HepG2 (cell line): Measurements from ENCODE around the gene TXNDC16. TPM values are rescaled to one million over a fixed set of nuclear protein-coding genes. Genes with fewer than 3 reads are reported as not detected.

ENCODE experiments used
- ATAC-seq: fragments of 200-7000 bp; cut with Tn5 transposase; 3 replicates; pipeline ENCODE4 v1.9.1; 2020; ENCODE audit warnings: mild to moderate bottlenecking, moderate library complexity
- BruUV-seq: library from RNA; stranded (reverse); fragments of 400-500 nt; replicated peaks from 2 replicates; lab custom pipeline; 2021; lab: Mats Ljungman, UMichigan
- CTCF ChIA-PET: fragments of 300-600 bp; formaldehyde crosslinking; extraction: SDS; loops from one replicate; lab custom pipeline; 2021; ENCODE audit warnings: low total read pairs, inconsistent platforms, low intra/inter-chr PET ratio; lab: Yijun Ruan, JAX
- POLR2A ChIA-PET: fragments of 350-600 bp; sonication (Branson Sonifier 250); formaldehyde crosslinking; loops from one replicate; lab custom pipeline; 2020; ENCODE audit warnings: antibody characterized with exemption, inconsistent platforms; lab: Yijun Ruan, JAX
- DNase-seq: peaks from one replicate; pipeline ENCODE4 v3.0.0-alpha.2; 2015; ENCODE audit warnings: low spot score
- FAIRE-seq: peaks from 3 replicates; lab custom pipeline; 2011; peaks lifted over from hg19 to GRCh38; lab: Jason Lieb, UNC
- H2AFZ ChIP-seq: one replicate; pipeline ENCODE4 v1.6.1; 2011; ENCODE audit warnings: low read length, inconsistent platforms
- H3K27ac ChIP-seq: fragments of 300-600 bp; 3 replicates; pipeline ENCODE4 v1.8.0; 2011; ENCODE audit warnings: mixed run types, mild to moderate bottlenecking, mixed read lengths, low read length, inconsistent platforms; ENCODE audit not compliant: insufficient read depth; ENCODE audit errors: extremely low read length
- H3K27me3 ChIP-seq, 2 experiments: fragments of 200-600 bp in 1 of 2; 2 replicates in 1 of 2; 3 replicates in 1 of 2; pipeline versions ENCODE4 v1.6.0 to v1.8.0; 2011; ENCODE audit warnings: low read length in 2 of 2, mild to moderate bottlenecking in 2 of 2, moderate library complexity in 2 of 2, inconsistent platforms in 1 of 2; ENCODE audit not compliant: insufficient read depth in 2 of 2, control insufficient read depth in 1 of 2
- H3K36me3 ChIP-seq, 2 experiments: fragments of 200-600 bp in 1 of 2; replicated peaks in 1 of 2; 2 replicates in 1 of 2; 3 replicates in 1 of 2; pipeline versions ENCODE4 v1.5.1 to v1.8.0; 2011; ENCODE audit warnings: low read length in 2 of 2, inconsistent platforms in 1 of 2; ENCODE audit not compliant: insufficient read depth in 2 of 2, control insufficient read depth in 1 of 2
- H3K4me1 ChIP-seq: 2 replicates; pipeline ENCODE4 v1.5.1; 2012; ENCODE audit warnings: low read length, inconsistent platforms; ENCODE audit not compliant: insufficient read depth
- H3K4me2 ChIP-seq: 2 replicates; pipeline ENCODE4 v1.6.0; 2011; ENCODE audit warnings: low read depth, low read length, inconsistent platforms
- H3K4me3 ChIP-seq, 3 experiments: fragments of 200-600 bp in 1 of 3; sonication (generic), shearing (Covaris generic) in 1 of 3; replicated peaks in 1 of 3; 2 replicates each; pipeline ENCODE4 v1.5.1; 2011 to 2016; ENCODE audit warnings: low read length in 3 of 3, inconsistent platforms in 2 of 3, low read depth in 2 of 3, mild to moderate bottlenecking in 2 of 3, control low read depth in 1 of 3, mixed read lengths in 1 of 3; ENCODE audit not compliant: insufficient read depth in 1 of 3
- H3K79me2 ChIP-seq: one replicate; pipeline ENCODE4 v1.6.1; 2011; ENCODE audit warnings: low read length, inconsistent platforms; ENCODE audit not compliant: insufficient read depth
- H3K9ac ChIP-seq: 2 replicates; pipeline ENCODE4 v1.6.0; 2011; ENCODE audit warnings: mild to moderate bottlenecking, low read depth, low read length, inconsistent platforms; ENCODE audit not compliant: insufficient read depth
- H3K9me3 ChIP-seq: 2 replicates; pipeline ENCODE4 v1.5.1; 2012; ENCODE audit warnings: mild to moderate bottlenecking, low read length
- H4K20me1 ChIP-seq: 2 replicates; pipeline ENCODE4 v1.6.0; 2011; ENCODE audit warnings: inconsistent platforms, mild to moderate bottlenecking, low read length, moderate library complexity; ENCODE audit not compliant: insufficient read depth
- CEBPB ChIP-seq: IDR thresholded peaks from 2 replicates; pipeline ENCODE4 v1.6.1; 2011; ENCODE audit warnings: low read depth, low read length, improper control_type of control experiment, borderline replicate concordance
- HOXA3 ChIP-seq: sonication (generic); formaldehyde crosslinking; IDR thresholded peaks from 2 replicates; pipeline ENCODE4 v1.5.0; 2020; ENCODE audit warnings: missing genetic modification reagents
- MAFF ChIP-seq: IDR thresholded peaks from 2 replicates; pipeline ENCODE4 v1.6.1; 2011; ENCODE audit warnings: low read depth, low read length, improper control_type of control experiment
- MAFK ChIP-seq, 2 experiments: IDR thresholded peaks in 1 of 2; conservative IDR thresholded peaks in 1 of 2; 2 replicates each; pipeline ENCODE4 v1.6.1; 2011; ENCODE audit warnings: improper control_type of control experiment in 2 of 2, low read length in 2 of 2
- ZFY ChIP-seq: sonication (generic); formaldehyde crosslinking; IDR thresholded peaks from 2 replicates; pipeline ENCODE4 v1.4.0; 2020; ENCODE audit warnings: missing genetic modification reagents
- ZNF101 ChIP-seq: sonication (generic); formaldehyde crosslinking; IDR thresholded peaks from 2 replicates; pipeline ENCODE4 v1.4.0; 2020; ENCODE audit warnings: mild to moderate bottlenecking, low read depth, missing genetic modification reagents, borderline replicate concordance
- WGBS: methylation state at CpG from one replicate; pipeline ENCODE4 v1.1.6; 2017; ENCODE audit warnings: low lambda C conversion rate; 5-methylcytosine and 5-hydroxymethylcytosine counted together
- in situ Hi-C: cut with HindIII; loops from 2 replicates; pipeline ENCODE4 v1.10.0; 2017; ENCODE audit warnings: low pct_unique_long_range_greater_than_20kb; ENCODE audit not compliant: extremely low pct_ligation_motif_present
- intact Hi-C: fragments of 100-400 bp; cut with micrococcal nuclease; formaldehyde crosslinking; loops from one replicate; pipeline ENCODE4 v1.10.0; 2022; ENCODE audit not compliant: unreplicated experiment
- polyA plus RNA-seq, 8 experiments: library from polyadenylated mRNA; depleted of rRNA in 3 of 8; stranded (reverse) in 7 of 8; unstranded in 1 of 8; fragments of >200 nt; fragmentation: Illumina TruSeq in 4 of 8; extraction: Trizol in 4 of 8; gene quantifications; 2 replicates each; pipeline versions ENCODE4 v1.2.1 to v1.2.3, GENCODE V29; 2011 to 2016; ENCODE audit warnings: low read depth in 4 of 8, missing spikeins in 1 of 8, mixed read lengths in 1 of 8; ENCODE audit not compliant: insufficient read depth in 1 of 8
- total RNA-seq, 5 experiments: library from RNA; depleted of rRNA; stranded (reverse); fragments of >200 nt; fragmentation: Illumina TruSeq; extraction: Trizol; gene quantifications; 2 replicates each; pipeline ENCODE4 v1.2.3, GENCODE V29; 2016; ENCODE audit warnings: low read depth in 1 of 5

The TXNDC16 gene
- total and polyA plus RNA-seq, 2 of the 13 experiments (the other 11 are each of a cell fraction or from before 2014, with no cell fraction given): 4.6 to 6.2 TPM

DNA sequence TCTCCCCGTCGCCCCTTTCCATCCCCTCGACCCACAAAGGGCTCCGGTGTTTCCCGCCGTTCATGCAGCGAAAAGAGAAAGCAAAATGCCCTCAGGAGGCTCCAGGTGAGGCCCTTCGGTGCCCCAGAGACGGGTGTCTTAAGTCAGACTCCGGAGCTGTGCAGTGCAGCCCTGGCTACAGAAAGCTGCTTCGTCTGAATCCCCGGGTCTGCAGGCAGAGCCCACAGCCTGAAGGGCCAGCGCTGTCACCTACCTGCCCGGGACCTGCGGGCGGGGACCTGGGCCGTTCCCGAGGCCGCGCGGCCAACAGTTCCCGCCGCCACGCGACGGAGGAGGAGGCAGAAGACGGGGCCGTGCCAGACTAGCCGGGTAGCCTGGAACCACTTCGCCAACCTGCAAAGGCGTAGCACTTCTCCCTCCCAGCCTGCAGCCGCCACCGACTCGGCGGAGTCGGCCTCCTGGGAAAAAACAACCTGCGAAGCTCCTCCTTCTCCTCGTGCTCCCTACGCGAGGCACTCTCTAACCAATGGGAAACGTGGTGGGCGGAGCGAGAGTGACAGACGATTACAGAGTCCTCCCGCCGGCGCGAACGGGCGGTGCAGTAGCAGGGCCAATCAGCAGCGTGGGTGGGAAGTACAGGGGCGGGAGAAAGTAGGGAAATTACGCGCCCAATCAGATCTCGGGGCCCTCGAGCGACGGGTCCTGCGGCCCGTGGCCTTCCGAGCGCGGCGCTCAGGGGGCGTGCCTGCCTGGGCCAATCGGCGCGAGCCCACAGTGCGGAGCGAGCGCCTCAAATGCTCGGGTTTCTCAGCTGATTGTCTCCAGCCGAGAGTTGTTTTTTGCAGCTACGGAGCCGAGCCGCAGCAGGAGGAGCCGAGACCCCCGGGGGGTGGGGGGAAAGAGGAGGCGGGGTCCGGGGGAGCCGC, at the start of gene TXNDC16, which contains the start of gene GPR137C (continued):
- no peak for TF ChIP-seq ZNF101 (CRISPR knock-in tag)

DNA sequence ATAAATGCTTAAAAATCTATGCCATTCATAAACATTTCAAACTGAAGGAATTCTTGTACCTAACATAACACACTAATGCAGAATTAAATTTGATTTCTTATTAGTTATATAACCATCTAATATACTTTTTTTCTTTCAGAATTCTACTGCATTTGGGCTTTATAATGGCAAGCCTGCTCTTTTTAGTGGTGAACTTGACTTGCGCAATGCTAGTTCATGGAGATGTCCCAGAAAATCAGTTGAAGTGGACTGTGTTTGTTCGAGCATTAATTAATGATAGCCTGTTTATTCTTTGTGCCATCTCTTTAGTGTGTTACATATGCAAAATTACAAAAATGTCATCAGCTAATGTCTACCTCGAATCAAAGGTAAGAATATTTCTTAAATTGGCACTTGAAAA, 47.7 kb upstream of the TXNDC16 start:
- POLR2A ChIA-PET: no interaction called here
- TF ChIP-seq HOXA3: no peak
- peak; percentile 59 for TF ChIP-seq CEBPB
- Histone ChIP-seq H3K4me3 (no peak overlapping the region), H2AFZ (no peak overlapping the region), H3K27me3 (no peaks in the 10 kb centered on the region), H3K36me3 (no peaks in the 10 kb centered on the region), H3K27ac (no peak overlapping the region), H3K79me2 (no peaks in the 10 kb centered on the region), H3K4me2 (no peak overlapping the region), H4K20me1 (no peaks in the 10 kb centered on the region), H3K9me3 (no peaks in the 10 kb centered on the region), H3K9ac (no peak overlapping the region), H3K4me1 (peaks cover 15% of the 10 kb centered on the region)
- ATAC-seq (no peak), FAIRE-seq (no peak), DNase-seq (no peak)
- in situ Hi-C loops: no loop called here
- intact Hi-C loops: no loop called here
- CTCF ChIA-PET: no interaction called here
- no TSS peak for BruUV-seq
- 71% methylated on average over 3 of the region's 3 CpGs for WGBS

DNA sequence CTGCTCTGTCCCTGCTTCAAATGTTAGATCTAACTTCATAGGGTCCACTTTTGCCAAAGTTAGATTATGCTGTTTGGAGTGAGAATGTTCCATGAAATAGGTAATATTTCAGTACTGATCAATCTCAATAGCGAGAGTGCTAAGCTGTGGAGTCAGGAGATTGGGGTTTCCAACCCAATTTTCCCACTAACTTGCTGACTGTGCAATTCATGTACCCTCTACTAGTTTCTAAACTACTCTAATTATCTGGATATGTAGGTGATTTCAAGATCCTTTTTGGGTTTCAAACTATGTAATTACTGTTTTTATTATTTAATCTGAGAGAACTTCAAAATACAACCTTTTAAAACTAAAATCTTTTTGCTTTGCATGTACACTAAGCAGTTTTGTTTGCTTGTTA, 46.3 kb upstream of the TXNDC16 start:
- FAIRE-seq (no peak), ATAC-seq (no peak), DNase-seq (no peak)
- H3K4me2 ChIP-seq: no peak overlapping the region
- POLR2A ChIA-PET: no interaction called here
- in situ Hi-C loops: no loop called here
- BruUV-seq: no TSS peak
- H3K27ac ChIP-seq: no peak overlapping the region
- 65% methylated on average over 1 of the region's 1 CpG for WGBS
- peaks cover 15% of the 10 kb centered on the region for H3K4me1 ChIP-seq
- H3K9me3 ChIP-seq: no peaks in the 10 kb centered on the region
- H3K4me3 ChIP-seq: no peak overlapping the region
- H4K20me1 ChIP-seq: no peaks in the 10 kb centered on the region
- no peaks in the 10 kb centered on the region for H3K27me3 ChIP-seq
- H3K36me3 ChIP-seq: no peaks in the 10 kb centered on the region
- intact Hi-C loops: no loop called here
- no peak overlapping the region for H3K9ac ChIP-seq
- CTCF ChIA-PET: no interaction called here
- TF ChIP-seq MAFF: peak; percentile 94
- TF ChIP-seq MAFK (conservative IDR thresholded peaks at IDR 0.05 in 1 of 2, IDR thresholded peaks at IDR 0.05 in 1 of 2; ENCODE audit: low read length in 2 of 2): peak; percentile 91 to 97
- TF ChIP-seq ZFY (CRISPR knock-in tag): no peak
- no peaks in the 10 kb centered on the region for H3K79me2 ChIP-seq
- no peak overlapping the region for H2AFZ ChIP-seq
